Measurements from ENCODE around the gene MFAP3L.

The MFAP3L gene

GRCh38 chr4:169956091-169956843, 69.9 kb downstream of the MFAP3L start:
- Histone ChIP-seq H3K36me3 (replicated peaks; ENCODE audit: low read depth, low read length) (no peaks in the 10 kb centered on the region), H4K20me1 (ENCODE audit: insufficient read depth, low read length) (no peaks in the 10 kb centered on the region), H2AFZ (ENCODE audit: low read depth, low read length) (no peak overlapping the region), H3K79me2 (ENCODE audit: low read length) (no peaks in the 10 kb centered on the region), H3K9ac (ENCODE audit: low read length) (no peak overlapping the region), H3K27me3 (ENCODE audit: low read depth, low read length) (peaks cover 58% of the 10 kb centered on the region), H3K4me1 (ENCODE audit: low read length) (peaks cover 22% of the 10 kb centered on the region), H3K4me2 (ENCODE audit: low read length) (no peak overlapping the region), H3K4me3 (ENCODE audit: low read length) (no peak overlapping the region), H3K27ac (ENCODE audit: low read length) (no peak overlapping the region), H3K9me3 (ENCODE audit: insufficient read depth, low read length) (no peaks in the 10 kb centered on the region)
- no peak for TF ChIP-seq CTCF (IDR thresholded peaks at IDR 0.05; ENCODE audit: low read depth, low read length)

GRCh38 chr4:169955521-169955920, 70.7 kb downstream of the MFAP3L start:
- peaks cover 22% of the 10 kb centered on the region for H3K4me1 ChIP-seq (ENCODE audit: low read length)

GRCh38 chr4:169952236-169953002, 73.8 kb downstream of the MFAP3L start:
- Histone ChIP-seq H2AFZ (ENCODE audit: low read depth, low read length) (no peak overlapping the region), H3K79me2 (ENCODE audit: low read length) (no peaks in the 10 kb centered on the region), H3K4me1 (ENCODE audit: low read length) (peaks cover 22% of the 10 kb centered on the region), H3K36me3 (replicated peaks; ENCODE audit: low read depth, low read length) (no peaks in the 10 kb centered on the region), H3K27me3 (ENCODE audit: low read depth, low read length) (peaks cover 65% of the 10 kb centered on the region), H3K4me2 (ENCODE audit: low read length) (peak overlapping the region; percentile 41), H4K20me1 (ENCODE audit: insufficient read depth, low read length) (no peaks in the 10 kb centered on the region), H3K9me3 (ENCODE audit: insufficient read depth, low read length) (no peaks in the 10 kb centered on the region), H3K9ac (ENCODE audit: low read length) (no peak overlapping the region), H3K27ac (ENCODE audit: low read length) (no peak overlapping the region), H3K4me3 (ENCODE audit: low read length) (peak overlapping the region; percentile 11; the same call in 1 of the 2 replicates)
- TF ChIP-seq EZH2phosphoT487 (IDR thresholded peaks at IDR 0.05; ENCODE audit: low read depth) (peak; percentile 68; the same call in 1 of the 2 replicates), CTCF (IDR thresholded peaks at IDR 0.05; ENCODE audit: low read depth, low read length) (no peak)

More at GRCh38 chr4:169955521-169955920, 70.7 kb downstream of the MFAP3L start:
- no peak overlapping the region for H3K27ac ChIP-seq (ENCODE audit: low read length)
- H4K20me1 ChIP-seq (ENCODE audit: insufficient read depth, low read length): no peaks in the 10 kb centered on the region
- H2AFZ ChIP-seq (ENCODE audit: low read depth, low read length): no peak overlapping the region
- H3K27me3 ChIP-seq (ENCODE audit: low read depth, low read length): peaks cover 62% of the 10 kb centered on the region
- H3K4me2 ChIP-seq (ENCODE audit: low read length): no peak overlapping the region
- no peaks in the 10 kb centered on the region for H3K79me2 ChIP-seq (ENCODE audit: low read length)
- H3K36me3 ChIP-seq (replicated peaks; ENCODE audit: low read depth, low read length): no peaks in the 10 kb centered on the region
- TF ChIP-seq EZH2phosphoT487 (IDR thresholded peaks at IDR 0.05; ENCODE audit: low read depth) (no peak), CTCF (IDR thresholded peaks at IDR 0.05; ENCODE audit: low read depth, low read length) (no peak)
- H3K9me3 ChIP-seq (ENCODE audit: insufficient read depth, low read length): no peaks in the 10 kb centered on the region
- H3K9ac ChIP-seq (ENCODE audit: low read length): no peak overlapping the region
- H3K4me3 ChIP-seq (ENCODE audit: low read length): no peak overlapping the region

- H3K36me3 ChIP-seq (replicated peaks; ENCODE audit: low read depth, low read length): no peaks in the 10 kb centered on the region
- H3K79me2 ChIP-seq (ENCODE audit: low read length): no peaks in the 10 kb centered on the region
- peaks cover 14% of the 10 kb centered on the region for H3K4me1 ChIP-seq (ENCODE audit: low read length)
- TF ChIP-seq EZH2phosphoT487 (IDR thresholded peaks at IDR 0.05; ENCODE audit: low read depth) (no peak), CTCF (IDR thresholded peaks at IDR 0.05; ENCODE audit: low read depth, low read length) (no peak)
- H4K20me1 ChIP-seq (ENCODE audit: insufficient read depth, low read length): no peaks in the 10 kb centered on the region
- H3K27me3 ChIP-seq (ENCODE audit: low read depth, low read length): peaks cover 33% of the 10 kb centered on the region
- no peak overlapping the region for H3K27ac ChIP-seq (ENCODE audit: low read length)
- H3K4me3 ChIP-seq (ENCODE audit: low read length): no peak overlapping the region
- no peaks in the 10 kb centered on the region for H3K9me3 ChIP-seq (ENCODE audit: insufficient read depth, low read length)
- no peak overlapping the region for H3K4me2 ChIP-seq (ENCODE audit: low read length)
- H2AFZ ChIP-seq (ENCODE audit: low read depth, low read length): no peak overlapping the region
- no peak overlapping the region for H3K9ac ChIP-seq (ENCODE audit: low read length)
Observed at GRCh38 chr4:169948271-169948670, 77.9 kb downstream of the MFAP3L start.
